Endothelial cell of umbilical vein (primary cell): ENCODE data around the gene PRKAR2B. TPM values are rescaled to one million over a fixed set of nuclear protein-coding genes. Genes with fewer than 3 reads are reported as not detected.

Experiments used
- BruUV-seq: library from RNA; stranded (reverse); fragments of 400-500 nt; replicated peaks from 2 replicates; lab custom pipeline; 2021; lab: Mats Ljungman, UMichigan
- CTCF ChIA-PET: fragments of 300-600, 350-600 bp; sonication (Branson Sonifier 250); formaldehyde crosslinking; loops from one replicate; lab custom pipeline; 2021; ENCODE audit warnings: antibody characterized with exemption, inconsistent platforms; lab: Charles Lee
- POLR2A ChIA-PET: fragments of 300-600, 350-600 bp; sonication (Branson Sonifier 250); formaldehyde crosslinking; loops from one replicate; lab custom pipeline; 2021; ENCODE audit warnings: antibody characterized with exemption, inconsistent platforms; lab: Charles Lee
- DNase-seq: peaks from one replicate; pipeline ENCODE4 v3.0.0-alpha.2; 2011; ENCODE audit warnings: low read depth, low spot score
- FAIRE-seq: peaks from 2 replicates; lab custom pipeline; 2011; peaks lifted over from hg19 to GRCh38; lab: Jason Lieb, UNC
- H2AFZ ChIP-seq: 2 replicates; pipeline ENCODE4 v1.6.0; 2012; ENCODE audit warnings: low read depth, low read length, control low read depth, inconsistent platforms
- H3K27ac ChIP-seq: 2 replicates; pipeline ENCODE4 v1.5.1; 2011; ENCODE audit warnings: low read depth, mild to moderate bottlenecking, control low read depth, low read length, moderate library complexity; ENCODE audit not compliant: insufficient read depth
- H3K27me3 ChIP-seq, 2 experiments: 2 replicates each; pipeline versions ENCODE4 v1.6.0 to v1.6.1; 2011; ENCODE audit warnings: low read length in 2 of 2, mixed read lengths in 1 of 2; ENCODE audit not compliant: control insufficient read depth in 2 of 2, insufficient read depth in 2 of 2
- H3K36me3 ChIP-seq, 2 experiments: 2 replicates in 1 of 2; 3 replicates in 1 of 2; pipeline ENCODE4 v1.5.1; 2011; ENCODE audit warnings: low read length in 2 of 2, mild to moderate bottlenecking in 1 of 2, moderate library complexity in 1 of 2; ENCODE audit not compliant: control insufficient read depth in 2 of 2, insufficient read depth in 2 of 2; ENCODE audit errors: extremely low read depth in 1 of 2
- H3K4me1 ChIP-seq: 3 replicates; pipeline ENCODE4 v1.5.1; 2011; ENCODE audit warnings: mild to moderate bottlenecking, low read length; ENCODE audit not compliant: control insufficient read depth, insufficient read depth; ENCODE audit errors: extremely low read depth
- H3K4me2 ChIP-seq: 2 replicates; pipeline ENCODE4 v1.6.1; 2011; ENCODE audit warnings: low read length, control low read depth, mixed read lengths; ENCODE audit not compliant: insufficient read depth
- H3K4me3 ChIP-seq, 3 experiments: fragments of 200-600 bp in 1 of 3; sonication (generic), shearing (Covaris generic) in 1 of 3; replicated peaks in 1 of 3; 2 replicates each; pipeline ENCODE4 v1.5.1; 2011 to 2016; ENCODE audit warnings: control low read depth in 3 of 3, low read length in 3 of 3, mild to moderate bottlenecking in 2 of 3, inconsistent platforms in 1 of 3, low read depth in 1 of 3, moderate library complexity in 1 of 3; ENCODE audit not compliant: insufficient read depth in 1 of 3
- H3K79me2 ChIP-seq: 2 replicates; pipeline ENCODE4 v1.6.0; 2012; ENCODE audit warnings: low read length, inconsistent platforms; ENCODE audit not compliant: control insufficient read depth, insufficient read depth
- H3K9ac ChIP-seq: replicated peaks from 2 replicates; pipeline ENCODE3; 2011; ENCODE audit warnings: low read length, control low read depth; ENCODE audit not compliant: insufficient read depth; ENCODE audit errors: extremely low read depth
- H3K9me1 ChIP-seq: replicated peaks from 3 replicates; pipeline ENCODE4 v1.6.0; 2011; ENCODE audit warnings: mild to moderate bottlenecking, low read length; ENCODE audit not compliant: control insufficient read depth, insufficient read depth; ENCODE audit errors: extremely low read depth
- H3K9me3 ChIP-seq: replicated peaks from 2 replicates; pipeline ENCODE4 v1.5.1; 2012; ENCODE audit warnings: low read length, inconsistent platforms; ENCODE audit not compliant: control insufficient read depth, insufficient read depth
- H4K20me1 ChIP-seq: replicated peaks from 2 replicates; pipeline ENCODE3; 2011; ENCODE audit warnings: mild to moderate bottlenecking, low read length; ENCODE audit not compliant: control insufficient read depth, insufficient read depth; ENCODE audit errors: extremely low read depth
- CTCF ChIP-seq, 2 donors: IDR thresholded peaks; 1 replicate in 1 of 2; 2 replicates in 1 of 2; pipeline ENCODE4 v1.5.1; 2011; ENCODE audit warnings: low read length in 2 of 2, mild to moderate bottlenecking in 2 of 2, moderate library complexity in 2 of 2, control low read depth in 1 of 2, inconsistent platforms in 1 of 2, low read depth in 1 of 2; ENCODE audit not compliant: insufficient read depth in 1 of 2; ENCODE audit errors: extremely low read depth in 1 of 2
- EZH2 ChIP-seq: IDR thresholded peaks from 2 replicates; pipeline ENCODE4 v1.6.1; 2012; ENCODE audit warnings: borderline replicate concordance, low read depth, mild to moderate bottlenecking, moderate library complexity, low read length, inconsistent platforms; ENCODE audit not compliant: severe bottlenecking
- FOS ChIP-seq: IDR thresholded peaks from 2 replicates; pipeline ENCODE4 v1.6.1; 2011; ENCODE audit warnings: mild to moderate bottlenecking, low read length, moderate library complexity, borderline replicate concordance; ENCODE audit not compliant: insufficient read depth
- GATA2 ChIP-seq: IDR thresholded peaks from 2 replicates; pipeline ENCODE4 v1.7.0; 2011; ENCODE audit warnings: low read depth, mild to moderate bottlenecking, moderate library complexity, mixed read lengths, low read length; ENCODE audit not compliant: insufficient read length, insufficient read depth
- JUN ChIP-seq: IDR thresholded peaks from 2 replicates; pipeline ENCODE4 v1.6.1; 2011; ENCODE audit warnings: borderline replicate concordance, low read depth; ENCODE audit not compliant: insufficient read length, insufficient read depth
- MAX ChIP-seq: IDR thresholded peaks from 2 replicates; pipeline ENCODE4 v1.6.1; 2011; ENCODE audit not compliant: insufficient read depth, insufficient read length
- MYC ChIP-seq: IDR thresholded peaks from one replicate; pipeline ENCODE4 v1.6.1; 2011; ENCODE audit warnings: mild to moderate bottlenecking, low read depth, low read length
- POLR2A ChIP-seq: IDR thresholded peaks from 2 replicates; pipeline ENCODE4 v1.6.1; 2012; ENCODE audit warnings: low read depth, mild to moderate bottlenecking, control low read depth, low read length
- POLR2AphosphoS5 ChIP-seq: IDR thresholded peaks from 2 replicates; pipeline ENCODE4 v1.6.1; 2012; ENCODE audit warnings: low read depth, mild to moderate bottlenecking, control low read depth, low read length, moderate library complexity; ENCODE audit not compliant: insufficient read depth
- dilution Hi-C: fragments of 300-500 bp; cut with MboI; formaldehyde crosslinking; loops from one replicate; pipeline ENCODE4 v1.15.0; 2019; ENCODE audit warnings: low sequenced_read_pairs; ENCODE audit not compliant: extremely low pct_ligation_motif_present
- intact Hi-C: fragments of 100-400 bp; cut with micrococcal nuclease; formaldehyde crosslinking; loops from one replicate; pipeline ENCODE4 v1.10.0; 2022
- polyA plus RNA-seq, 4 experiments: library from polyadenylated mRNA; depleted of rRNA in 3 of 4; stranded (reverse) in 3 of 4; unstranded in 1 of 4; fragments of >200 nt; gene quantifications; 2 replicates each; pipeline versions ENCODE4 v1.2.1 to v1.2.3, GENCODE V29; 2011 to 2012; ENCODE audit warnings: missing spikeins in 1 of 4
- total RNA-seq: library from RNA; stranded (reverse); gene quantifications from 2 replicates; pipeline ENCODE4 v1.2.3, GENCODE V29; 2021

PRKAR2B gene
- total and polyA plus RNA-seq, 2 donors (not counting 3 experiments of a cell fraction or from before 2014, with no cell fraction given): 10.7 to 39.8 TPM

DNA sequence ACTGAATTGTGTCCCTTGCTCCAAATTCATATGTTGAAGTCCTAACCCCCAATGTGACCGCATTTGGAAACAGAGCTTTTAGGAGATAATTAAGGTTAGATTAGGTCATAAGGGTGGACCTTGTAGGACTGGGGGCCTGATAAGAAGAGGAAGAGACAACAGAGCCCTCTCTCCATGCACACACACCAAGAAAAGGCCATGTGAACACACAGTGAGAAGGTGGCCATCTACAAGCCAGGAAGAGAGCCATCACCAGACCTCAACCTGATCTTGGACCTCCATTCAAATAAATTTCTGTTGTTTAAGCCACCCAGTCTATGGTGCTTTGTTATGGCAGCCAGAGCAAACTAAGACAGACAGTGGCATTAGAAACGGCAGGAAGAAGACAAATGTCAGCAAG lies 12.5 kb upstream of the PRKAR2B start:
- ChIA-PET CTCF (no interaction called here), POLR2A (no interaction called here)
- Histone ChIP-seq H3K36me3 (no peaks in the 10 kb centered on the region), H3K9ac (no peak overlapping the region), H3K4me1 (peaks cover 2% of the 10 kb centered on the region), H2AFZ (no peak overlapping the region), H3K79me2 (no peaks in the 10 kb centered on the region), H3K9me1 (no peaks in the 10 kb centered on the region), H3K9me3 (no peaks in the 10 kb centered on the region), H3K4me2 (no peak overlapping the region), H3K4me3 (no peak overlapping the region), H3K27me3 (no peaks in the 10 kb centered on the region), H3K27ac (no peak overlapping the region), H4K20me1 (no peaks in the 10 kb centered on the region)
- FAIRE-seq (no peak), DNase-seq (no peak)
- intact Hi-C loops (no loop called here), dilution Hi-C loops (no loop called here)
- no TSS peak for BruUV-seq
- TF ChIP-seq MYC: no peak
- no peak for TF ChIP-seq MAX
- TF ChIP-seq GATA2: no peak
- no peak for TF ChIP-seq POLR2AphosphoS5
- TF ChIP-seq EZH2: no peak
- no peak for TF ChIP-seq CTCF (IDR thresholded peaks at IDR 0.05; ENCODE audit: extremely low read depth in 1 of 2, insufficient read depth in 1 of 2, low read depth in 1 of 2, low read length in 2 of 2)
- TF ChIP-seq FOS: no peak
- no peak for TF ChIP-seq POLR2A
- no peak for TF ChIP-seq JUN
